ENCODE data around the gene ARHGEF4.

ARHGEF4 gene

DNA sequence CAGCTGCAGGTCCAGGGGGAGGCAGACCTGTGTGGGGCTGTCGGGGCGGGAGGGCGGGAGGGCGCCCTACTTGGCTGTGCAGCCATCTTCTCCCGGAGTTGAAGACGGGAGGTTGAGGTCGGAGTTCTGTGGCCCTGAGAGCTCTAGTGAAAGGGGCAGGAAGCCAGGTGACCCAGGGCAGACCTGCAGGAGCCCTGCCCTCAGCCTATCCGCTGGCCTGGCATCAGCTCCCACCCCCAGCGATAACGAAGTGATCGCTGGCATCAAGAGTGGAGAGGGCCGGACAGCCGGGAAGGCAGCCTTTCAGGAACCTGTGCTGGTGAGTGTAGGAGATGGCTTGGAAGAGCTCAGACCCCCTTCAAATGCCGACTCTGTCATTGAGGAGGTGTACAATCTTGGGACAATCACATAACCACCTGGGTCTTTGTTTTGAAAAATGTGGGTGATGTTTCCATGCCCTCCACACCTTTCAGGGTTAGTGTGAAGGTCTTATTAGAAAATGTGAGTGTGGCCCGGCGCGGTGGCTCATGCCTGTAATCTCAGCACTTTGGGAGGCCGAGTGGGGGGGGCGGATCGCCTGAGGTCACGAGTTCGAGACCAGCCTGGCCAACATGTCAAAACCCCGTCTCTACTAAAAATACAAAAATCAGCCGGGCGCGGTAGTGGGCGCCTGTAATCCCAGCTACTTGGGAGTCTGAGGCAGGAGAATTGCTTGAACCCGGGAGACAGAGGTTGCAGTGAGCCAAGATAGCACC, 1.3 kb downstream of the ARHGEF4 start:
- no peak for DNase-seq

DNA sequence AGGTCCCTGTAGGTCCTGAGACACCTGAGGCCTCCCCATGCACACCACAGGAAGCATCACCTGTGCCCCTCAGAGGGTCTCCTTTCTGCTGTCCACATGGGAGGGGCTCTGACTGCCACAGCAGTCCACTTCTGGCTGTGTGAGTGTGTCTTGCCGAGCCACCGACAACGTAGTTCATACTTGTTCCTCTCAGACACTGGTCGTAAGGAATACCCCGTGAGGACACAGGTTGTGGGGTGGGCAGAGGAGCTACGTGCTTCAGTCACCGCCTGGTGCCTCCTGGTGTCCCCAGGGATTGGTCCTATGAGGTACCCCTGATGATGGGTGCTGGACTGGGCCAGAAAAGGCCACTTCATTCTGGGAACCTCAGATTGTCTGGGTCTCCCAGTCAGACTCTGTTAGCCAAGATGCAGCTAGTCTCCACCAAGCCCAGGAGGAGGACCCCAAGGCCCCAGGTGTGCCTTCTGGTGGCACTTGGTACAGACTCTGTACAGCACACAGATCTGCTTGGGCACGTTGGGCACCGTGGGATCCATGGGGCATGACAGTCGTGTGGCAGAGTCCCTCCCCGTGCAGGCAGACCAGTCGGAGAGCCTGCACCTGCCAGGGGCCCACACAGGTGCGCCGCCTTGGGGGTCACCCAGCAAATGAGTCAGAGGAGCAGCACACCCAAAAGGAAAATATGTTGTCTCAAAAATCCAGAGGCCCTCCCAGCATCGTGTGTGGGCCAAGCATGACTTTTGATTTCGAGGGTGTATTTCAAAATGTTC, 2.5 kb downstream of the ARHGEF4 start:
- no peak for DNase-seq

DNA sequence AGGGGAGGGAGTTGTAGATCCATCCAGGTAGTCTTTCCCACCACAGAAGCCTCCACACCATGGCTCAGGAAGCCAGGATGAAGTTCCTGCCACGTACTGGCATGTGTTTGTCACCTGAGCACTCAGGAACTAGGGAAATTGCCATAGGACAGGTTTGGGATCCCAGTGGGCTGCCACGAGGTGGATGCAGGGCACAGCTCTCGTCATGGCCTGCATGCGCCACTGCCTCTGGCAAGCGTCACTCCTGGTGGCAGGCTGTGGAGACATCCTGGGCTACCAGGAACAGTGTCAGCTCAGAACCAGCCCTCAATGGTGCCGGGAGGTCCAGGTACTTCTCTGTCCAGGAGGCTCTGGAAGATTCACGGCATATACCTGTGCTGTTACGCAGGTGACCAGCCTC, 3.8 kb downstream of the ARHGEF4 start:
- no peak for DNase-seq

DNA sequence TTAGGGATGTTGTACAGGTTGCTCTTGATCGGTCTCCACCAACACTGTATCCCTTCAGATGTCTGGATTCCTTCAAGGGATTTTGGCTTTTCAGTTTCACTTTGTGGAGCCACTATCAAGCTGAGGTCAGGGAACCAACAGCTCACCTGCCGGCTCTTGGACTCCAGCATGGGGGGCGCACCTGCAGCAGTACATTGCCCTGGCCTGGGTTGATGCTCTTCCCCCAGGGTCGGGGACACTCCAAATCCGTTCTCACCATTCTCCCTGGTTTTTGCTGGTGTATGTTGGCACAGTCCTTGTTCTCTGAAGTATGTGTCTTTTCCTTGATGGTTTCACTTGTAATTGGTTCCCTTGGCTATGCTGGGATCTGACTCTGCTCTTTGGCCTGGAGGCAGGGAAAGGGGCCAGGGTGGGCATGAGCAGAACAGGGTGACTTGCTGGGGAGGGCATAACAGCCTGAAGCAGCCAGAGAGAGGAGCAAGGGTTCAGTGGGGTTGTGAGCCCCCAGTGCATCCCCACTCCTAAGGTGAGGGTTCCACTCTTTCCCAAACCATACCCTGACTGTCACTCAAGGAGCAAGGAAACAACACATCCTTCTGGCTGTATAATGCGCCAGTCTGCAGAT, 5.1 kb downstream of the ARHGEF4 start:
- DNase-seq: no peak

DNA sequence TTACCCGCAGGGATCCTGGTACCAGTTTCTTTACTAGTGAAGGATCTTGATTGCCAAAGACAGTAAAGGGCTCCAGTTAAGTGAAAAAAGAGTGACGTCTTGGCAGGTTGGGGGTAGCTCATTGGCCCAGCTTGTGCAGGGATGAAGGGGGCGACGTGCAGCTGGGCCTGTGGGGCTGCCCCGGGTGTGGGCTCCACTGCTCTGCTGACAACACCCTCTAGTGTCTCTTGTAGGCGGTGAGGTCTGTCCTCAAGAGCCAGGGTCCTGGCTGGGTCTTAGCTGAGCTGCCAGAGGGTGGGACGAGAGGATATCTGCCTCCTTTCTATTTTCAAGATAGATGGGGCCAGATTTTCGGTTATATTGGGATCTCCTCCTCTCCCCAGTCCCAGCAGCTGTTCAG, 6.1 kb downstream of the ARHGEF4 start:
- DNase-seq: no peak

DNA sequence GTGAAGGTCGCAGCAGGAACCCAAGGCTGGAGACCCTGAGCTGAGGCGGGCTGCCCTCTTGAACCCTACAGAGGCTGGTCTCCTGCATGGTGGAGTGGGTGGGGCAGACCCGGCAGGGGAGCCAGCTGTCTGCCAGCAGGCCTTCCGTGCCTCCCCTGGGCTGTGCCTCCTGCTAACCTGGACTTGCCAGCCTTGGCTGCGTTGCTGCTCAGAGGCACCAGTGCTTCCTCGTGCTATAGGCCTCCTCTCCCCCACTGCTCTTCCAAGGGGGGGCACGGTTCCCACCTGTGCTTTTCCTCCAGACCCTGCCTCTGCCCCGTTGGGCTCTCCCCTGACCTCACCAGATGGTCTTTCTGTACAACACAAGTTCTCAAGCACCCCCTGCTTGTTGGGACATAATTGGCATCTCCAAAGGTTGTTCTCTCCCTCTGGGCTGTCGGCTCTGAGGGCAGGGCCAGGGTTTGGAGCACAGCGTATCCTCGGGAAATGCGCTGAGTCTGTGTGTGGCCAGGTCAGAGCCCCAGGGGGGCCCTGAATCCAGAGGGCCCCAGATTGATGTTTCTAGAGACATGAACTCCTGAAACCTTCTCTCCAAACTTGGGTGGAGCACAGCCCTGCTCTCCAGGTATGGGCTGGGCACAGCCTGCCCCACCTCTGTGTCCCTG, 6.7 kb downstream of the ARHGEF4 start:
- no peak for DNase-seq

DNA sequence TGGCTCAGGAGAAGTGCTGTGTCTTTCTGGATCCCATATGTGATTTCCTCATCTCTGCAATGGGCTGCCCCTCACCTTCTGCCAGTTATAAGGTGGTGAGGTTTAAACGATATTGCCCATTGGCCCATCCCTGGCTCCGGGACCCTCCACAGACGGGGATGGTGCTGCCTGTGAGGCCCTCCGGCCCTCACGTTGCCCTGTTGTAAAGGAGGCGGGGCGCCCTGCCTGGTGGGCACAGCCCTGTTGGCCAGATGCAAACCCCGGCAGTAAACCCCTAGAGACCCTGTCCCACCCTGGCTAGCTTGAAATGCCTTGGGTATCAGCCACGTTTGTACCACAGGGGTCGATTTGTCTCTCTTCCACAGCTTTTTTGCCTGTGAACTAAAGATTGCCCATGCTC, 7.4 kb downstream of the ARHGEF4 start:
- no peak for DNase-seq

DNA sequence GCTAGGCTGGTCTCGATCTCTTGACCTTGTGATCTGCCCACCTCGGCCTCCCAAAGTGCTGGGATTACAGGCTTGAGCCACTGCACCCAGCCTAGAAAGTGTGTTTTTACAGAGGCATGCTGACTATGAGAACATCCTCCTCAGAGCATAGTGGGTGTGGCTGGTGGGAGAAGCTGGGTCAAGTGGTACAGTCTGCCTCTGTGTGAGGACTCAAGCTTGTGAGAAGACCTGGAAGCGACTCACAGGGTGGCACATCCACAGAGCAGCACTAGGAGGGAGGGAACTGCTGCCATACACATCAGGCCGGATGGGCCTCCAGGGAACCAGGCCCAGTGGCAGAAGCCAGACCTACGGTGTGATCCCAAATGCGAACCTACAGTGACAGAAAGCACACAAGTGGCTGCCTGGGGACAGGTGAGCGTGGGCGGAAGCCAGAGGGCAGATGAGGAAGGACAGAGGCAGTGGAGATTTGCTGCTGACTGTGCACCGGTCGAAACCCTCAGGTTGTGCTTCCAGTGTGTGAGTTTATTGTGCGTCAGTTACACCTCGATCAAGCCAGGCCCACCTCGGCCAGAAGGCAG, 8.9 kb downstream of the ARHGEF4 start:
- DNase-seq: no peak

DNA sequence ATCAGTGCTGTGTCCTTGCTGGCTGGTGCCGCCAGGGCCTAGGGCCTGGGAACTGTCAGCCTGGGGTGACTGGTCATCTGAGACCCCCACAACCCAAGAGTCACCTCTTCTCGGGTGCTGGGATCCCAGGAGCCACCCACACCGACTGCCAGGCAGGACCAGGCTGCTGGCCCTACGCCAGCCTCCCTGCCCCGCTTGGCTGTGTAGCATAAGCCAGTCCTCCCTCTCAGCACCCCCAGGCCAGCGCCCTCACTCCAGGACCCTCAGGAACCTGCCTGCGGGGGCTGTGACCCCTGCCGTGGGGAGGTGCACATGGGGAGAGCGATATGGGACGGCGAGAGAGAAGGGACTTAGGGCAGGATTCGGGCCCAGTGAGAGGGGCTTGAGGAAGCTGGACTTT, 9.5 kb downstream of the ARHGEF4 start:
- no peak for DNase-seq

DNA sequence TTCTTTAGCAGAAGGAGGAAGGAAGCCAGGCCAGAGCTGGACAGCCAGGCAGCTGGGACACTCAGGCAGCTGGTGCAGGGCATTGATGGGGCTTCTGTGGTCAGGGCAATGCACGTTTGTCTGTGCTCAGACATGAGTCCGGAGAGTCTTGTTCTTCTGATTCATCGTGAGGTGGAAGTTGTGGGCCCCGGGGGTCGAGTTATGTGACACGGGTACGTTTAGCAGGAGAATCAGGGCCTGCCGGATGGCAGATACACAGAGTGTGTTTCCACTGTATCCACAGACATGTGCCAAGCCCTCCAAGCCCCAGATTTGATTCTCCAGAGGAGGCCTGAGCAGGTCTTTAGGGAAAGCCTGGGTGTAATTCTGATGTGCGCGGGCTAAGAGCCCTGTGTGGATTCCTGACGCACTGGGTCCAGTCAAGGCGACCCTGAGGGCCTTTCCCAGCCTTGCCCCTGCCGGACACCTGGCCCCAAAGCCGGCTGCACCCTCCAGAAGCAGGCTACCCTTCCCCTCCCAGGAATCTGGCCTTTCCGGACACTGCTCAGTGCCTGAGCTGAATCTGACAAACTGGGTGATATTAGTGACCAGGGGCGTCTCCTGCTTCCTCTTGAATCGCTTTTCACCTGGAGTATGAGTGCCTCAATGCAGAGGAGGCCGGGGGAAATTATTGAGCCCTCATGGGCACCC, 10.1 kb downstream of the ARHGEF4 start:
- no peak for DNase-seq

DNA sequence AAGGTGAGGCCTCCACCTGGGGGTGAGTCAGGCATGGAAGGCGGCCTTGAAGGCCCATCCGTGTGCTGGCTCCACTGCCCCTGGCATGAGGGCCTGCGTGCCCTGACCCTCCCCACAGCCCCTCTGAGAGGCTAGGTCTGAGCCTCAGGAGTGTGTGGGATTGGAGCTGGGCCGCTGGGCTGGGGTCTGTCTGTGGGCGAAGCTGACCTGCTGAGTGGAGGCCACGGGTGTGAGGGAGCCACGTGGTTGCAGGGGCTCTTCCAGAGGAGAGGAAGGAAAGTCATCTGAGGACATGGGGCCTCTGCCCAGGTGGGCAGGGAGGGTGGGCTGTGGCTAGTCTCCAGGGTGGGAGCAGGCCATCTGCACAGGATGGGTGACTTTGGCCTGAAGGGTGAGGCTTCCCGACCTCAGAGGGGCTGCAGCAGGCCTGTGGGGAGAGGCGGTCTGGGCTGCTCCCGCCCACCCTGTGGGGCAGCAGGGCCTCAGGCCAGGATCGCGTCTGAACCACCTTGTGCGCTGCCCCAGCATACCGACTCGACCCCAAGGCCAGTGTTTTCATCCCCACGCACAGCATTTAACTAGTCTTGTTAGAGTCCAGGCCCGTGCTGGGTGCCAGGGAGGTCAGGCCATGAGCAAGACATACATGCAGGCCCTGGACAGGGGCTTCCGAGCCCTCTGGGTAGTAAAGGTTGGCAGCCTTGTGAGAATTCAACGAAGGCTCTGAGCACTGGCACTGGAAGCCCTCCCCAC, 11.2 kb downstream of the ARHGEF4 start:
- DNase-seq: no peak

DNA sequence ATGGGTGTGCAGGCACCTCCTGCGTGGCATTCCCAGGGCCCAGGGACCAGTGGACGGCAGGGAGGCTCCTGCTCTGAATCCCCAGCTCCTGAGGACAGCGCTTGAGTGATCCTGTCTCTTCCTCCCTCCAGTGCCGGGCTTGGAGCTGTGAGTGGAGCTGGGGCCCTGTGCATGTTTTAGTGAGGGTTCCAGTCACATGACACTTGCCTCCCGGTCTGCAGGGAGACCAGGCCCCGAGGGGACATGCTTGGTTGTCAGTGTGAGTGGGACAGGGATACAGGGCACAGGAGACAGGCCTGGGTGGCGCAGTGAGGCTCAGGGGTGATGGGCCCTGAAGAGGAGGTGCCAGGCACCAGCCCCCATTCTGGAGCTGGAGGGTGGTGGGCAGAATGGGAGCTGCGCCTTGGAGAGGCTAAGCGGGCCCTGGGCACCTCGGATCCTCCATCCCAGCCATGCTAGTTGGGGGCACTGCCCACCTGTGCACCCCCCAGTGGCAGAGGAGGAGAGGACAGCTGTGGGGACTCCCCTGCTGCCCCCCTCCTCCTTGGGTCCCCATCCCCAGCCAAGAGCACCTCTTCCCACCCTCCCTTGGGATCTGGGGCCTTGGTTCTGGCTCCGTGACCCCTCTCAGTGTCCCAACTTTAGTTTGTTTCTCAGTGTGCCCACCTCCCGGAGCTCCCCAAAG, 12.0 kb downstream of the ARHGEF4 start:
- DNase-seq: no peak

DNA sequence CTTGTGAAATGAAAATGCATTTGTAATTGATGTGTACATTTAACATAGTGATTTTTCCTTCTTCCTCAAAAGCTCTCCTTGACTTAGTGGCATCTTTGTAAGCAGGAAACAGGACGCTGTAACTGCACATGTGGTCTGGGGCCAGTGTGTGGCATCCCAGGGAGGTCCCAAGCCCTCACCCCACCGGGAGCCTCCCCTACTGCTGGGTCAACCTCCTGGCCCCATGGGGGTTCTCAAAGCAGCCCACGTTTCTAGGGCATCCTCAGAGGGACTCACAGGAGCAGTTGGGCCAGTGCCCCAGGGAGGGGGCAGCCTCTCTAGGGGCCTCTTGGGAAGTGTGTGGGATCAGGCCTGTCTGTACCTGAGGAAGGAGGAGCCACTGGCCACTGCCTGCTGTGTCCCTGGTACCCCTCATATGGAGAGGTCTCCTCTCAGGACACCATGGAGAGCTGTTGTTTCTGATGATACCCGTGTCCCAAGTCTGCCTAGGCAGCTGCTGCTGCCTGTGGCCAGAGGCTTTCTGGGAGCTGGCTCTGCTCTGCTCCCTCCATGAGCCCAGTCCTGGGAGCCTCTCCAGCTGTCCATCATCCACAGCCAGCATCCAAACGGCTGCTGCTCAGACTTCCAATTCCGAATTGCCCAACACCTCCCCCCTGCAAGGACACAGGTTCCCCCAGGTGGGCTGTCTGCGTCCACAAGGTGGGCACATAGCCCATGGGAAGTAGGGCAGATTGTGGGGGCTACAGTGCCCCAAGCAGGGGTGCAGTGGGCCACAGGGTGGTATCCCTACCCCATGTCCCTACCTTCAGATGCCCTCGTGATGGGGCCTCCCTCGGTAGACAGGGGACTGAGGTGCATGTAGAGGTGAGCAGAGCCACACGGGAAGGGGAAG, 13.4 kb downstream of the ARHGEF4 start:
- DNase-seq: no peak

DNA sequence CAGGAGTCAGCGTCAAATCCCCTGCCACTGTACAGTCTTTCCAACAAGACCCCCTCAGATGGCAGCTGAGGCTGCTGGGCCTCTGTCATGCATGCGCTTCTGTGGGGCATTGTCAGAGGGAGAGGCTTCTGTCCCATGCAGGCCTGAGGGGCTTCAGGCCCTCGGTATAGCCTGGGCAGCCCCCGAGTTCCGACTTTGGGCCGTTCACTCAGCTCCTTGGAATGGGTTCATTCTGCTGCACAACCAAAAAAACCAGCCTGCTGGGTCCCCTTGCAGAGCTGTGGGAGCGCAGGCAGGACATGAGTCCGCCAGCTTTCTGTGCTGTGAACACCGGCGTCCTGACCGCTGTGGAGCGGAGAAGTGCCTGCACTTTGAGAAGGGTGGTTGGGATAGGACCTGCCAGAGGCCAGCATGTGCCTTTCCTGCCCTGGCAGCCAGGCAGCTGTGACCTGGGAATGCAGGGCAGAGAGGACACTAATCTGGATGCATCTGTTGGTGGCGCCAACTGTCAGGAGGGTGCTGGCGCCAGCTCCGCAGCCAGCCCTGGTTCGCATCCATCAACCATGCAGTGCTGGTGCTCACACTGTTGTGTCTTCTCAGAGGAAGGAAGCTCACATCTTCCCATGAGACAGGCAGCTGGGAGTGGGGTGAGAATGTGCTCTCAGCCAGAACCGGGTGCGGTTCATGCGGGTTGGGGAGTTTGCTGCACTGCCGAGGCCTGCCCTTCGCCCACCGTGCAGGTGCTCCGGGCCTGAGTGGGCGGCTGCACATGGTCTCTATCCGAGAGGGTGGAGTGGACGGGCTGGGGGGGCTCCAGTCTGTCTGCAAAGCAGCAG, 14.3 kb downstream of the ARHGEF4 start:
- no peak for DNase-seq

DNA sequence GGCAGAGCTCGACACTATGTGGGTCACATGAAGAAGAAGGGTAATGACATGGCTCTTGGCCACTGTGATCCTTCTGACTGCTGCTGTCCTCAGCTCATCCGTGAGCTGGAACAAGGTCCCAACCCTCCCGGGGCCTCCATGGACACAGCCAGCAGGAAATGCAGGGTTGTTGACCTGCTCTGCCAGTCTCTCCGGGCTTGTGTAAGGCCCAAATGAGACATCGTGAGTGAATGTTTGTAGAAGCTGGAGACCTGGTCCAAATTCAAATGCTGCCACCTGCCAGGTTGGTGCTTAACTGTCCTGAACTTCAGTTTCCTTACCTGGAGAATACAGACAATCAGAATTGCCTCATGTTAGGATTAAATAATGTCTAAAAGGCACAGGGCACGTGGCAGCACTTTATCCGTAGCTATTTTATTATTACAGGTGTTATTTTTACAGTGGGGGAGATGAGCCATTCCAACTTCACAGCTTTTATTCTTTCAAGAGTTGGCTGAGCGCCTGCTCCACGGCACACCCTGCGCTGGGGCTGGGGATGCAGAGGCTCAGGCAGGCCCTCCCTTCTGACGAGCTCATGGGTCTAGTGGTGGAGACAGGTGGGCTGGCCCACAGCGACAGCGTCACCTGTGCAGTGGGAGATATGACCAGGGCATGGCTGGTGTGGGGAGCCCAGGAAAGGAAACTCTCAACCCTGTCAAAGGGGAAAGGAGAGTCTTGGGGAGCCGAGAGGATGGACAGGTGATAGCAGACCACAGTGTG, 15.1 kb downstream of the ARHGEF4 start:
- no peak for DNase-seq

DNA sequence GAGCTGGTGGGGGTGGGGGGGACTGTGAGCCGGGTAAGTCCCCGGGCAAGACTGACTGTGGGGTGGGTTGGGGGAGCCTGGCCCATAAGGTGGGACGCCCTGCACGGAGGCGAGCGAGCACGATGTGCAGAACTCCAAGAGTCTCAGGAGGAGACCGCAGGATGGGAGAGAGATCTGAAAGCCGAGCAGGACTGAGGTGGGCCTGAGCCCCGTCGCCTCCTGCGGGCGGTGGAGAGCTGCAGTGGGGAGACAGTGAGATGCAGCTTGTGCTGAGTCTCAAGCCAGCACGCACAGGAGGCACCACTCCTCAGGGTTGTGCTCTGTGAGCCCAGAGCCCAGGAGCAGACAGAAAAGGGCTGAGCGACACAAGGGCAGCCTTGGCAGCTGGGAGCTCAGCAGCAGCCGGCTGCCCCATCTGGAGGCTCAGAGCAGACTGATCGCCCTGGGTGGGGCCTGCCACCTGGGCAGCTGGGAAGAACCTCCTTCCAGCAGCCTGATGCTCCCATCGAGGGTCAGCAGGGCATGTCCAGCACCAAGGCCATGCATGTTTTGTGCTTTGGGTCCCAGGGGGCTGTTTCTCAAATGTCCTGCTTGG, 15.9 kb downstream of the ARHGEF4 start:
- DNase-seq: no peak

DNA sequence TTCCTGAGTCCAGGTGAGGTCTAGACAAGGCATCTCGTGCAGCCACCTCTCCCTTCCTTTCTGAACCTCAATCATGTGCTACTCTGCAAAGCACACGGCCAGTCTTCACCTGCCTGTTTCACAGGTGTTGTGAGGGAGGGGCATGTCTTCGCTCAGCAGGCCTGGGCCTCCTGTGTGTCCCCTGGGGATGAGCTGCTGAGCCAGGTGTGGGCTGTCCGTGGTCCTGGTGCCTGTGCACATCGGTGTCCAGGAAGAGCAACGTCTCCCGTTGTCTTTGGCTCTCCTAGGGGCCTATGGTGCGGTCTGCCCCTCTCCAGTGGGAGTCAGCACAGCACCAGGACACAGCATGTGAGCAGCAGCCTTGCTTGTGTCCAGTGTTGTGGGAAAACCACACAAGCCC, 16.7 kb downstream of the ARHGEF4 start:
- DNase-seq: no peak

DNA sequence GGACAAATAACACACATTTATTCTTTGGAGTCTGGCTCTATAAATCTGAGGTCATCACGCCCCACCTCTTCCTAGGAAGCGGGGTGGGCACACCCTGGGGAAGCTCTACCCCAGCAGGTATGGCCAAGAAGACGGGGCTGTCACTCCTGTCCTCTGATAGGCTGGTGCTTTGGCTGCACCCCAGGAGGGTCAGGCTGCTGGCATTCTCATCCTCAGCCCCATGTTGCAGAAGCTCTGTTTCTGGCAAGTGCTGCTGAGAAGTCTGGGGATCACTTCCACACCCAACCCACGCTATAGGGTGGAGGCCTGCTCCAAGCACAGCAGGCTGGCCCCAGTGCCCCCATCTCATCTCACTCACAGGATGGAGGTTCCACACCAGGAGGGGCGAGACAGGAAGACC, 17.6 kb downstream of the ARHGEF4 start:
- no peak for DNase-seq
